Ureter (tissue), 1 donor: ENCODE measurements around the gene ADCY4. TPM values are rescaled to one million over a fixed set of nuclear protein-coding genes. Genes with fewer than 3 reads are reported as not detected.
"Not testable (repeated sequence)": the region's sequence is repeated elsewhere in the genome, so short reads cannot be mapped to it uniquely, and the experiment has no call there.

Experiments
- DNase-seq: peaks from one replicate; pipeline ENCODE4 v3.0.0-alpha.2; 2020; ENCODE audit warnings: low spot score
- total RNA-seq: library from RNA; stranded (reverse); gene quantifications from one replicate; pipeline ENCODE4 v1.2.4, GENCODE V29; 2023
- donor health status: DM: yes; HTN: yes; CAD: no.

The ADCY4 gene
- total RNA-seq, result 61.7 TPM

DNA sequence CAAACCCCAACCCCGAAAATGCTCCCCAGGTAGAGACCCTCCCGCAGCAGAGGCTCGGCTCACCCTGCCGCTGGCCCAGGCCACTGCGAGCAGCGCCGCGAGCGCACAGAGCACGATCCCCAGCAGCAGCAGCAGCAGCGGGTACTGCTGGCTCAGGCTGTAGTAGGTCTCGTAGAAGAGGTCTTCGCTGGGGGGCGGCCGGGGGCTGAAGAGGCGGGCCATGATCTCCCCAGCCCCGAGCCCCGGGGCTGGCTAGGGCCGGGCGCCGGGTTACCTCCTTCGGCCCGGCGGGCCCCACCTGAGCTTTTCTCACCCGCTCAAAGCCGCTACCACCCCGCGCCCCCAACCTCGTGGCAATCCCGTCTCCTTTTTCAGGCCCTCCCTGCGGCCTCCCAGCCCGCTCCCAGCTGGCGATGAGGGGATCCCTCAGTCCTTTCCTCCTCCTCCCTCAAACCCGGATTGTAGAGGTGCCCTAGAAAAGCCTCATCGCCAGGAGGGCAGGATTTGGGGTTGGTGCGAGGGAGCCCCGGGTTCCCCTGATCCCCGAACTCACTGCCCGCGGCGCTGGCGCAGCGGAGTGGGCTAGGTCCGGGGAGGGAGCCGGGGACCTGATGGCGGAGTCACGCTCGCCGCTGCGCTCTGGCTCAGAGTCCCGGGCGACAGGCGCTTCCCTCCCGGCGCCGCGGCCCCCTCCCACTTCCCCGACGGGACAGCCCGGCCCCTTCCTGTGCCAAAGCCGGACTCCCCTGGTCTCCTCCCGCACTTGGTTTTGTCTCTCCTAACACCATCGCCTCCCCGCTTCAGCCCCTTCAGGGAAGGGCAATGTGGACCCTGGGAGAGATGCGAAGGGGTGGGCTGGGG lies at the start of gene ADCY4:
Gene ADCY4 (minus strand): TSS at position 641 of the 861 bp plus-strand sequence. CDS start 419 bp downstream, at position 222.
- DNase-seq, result no peak

DNA sequence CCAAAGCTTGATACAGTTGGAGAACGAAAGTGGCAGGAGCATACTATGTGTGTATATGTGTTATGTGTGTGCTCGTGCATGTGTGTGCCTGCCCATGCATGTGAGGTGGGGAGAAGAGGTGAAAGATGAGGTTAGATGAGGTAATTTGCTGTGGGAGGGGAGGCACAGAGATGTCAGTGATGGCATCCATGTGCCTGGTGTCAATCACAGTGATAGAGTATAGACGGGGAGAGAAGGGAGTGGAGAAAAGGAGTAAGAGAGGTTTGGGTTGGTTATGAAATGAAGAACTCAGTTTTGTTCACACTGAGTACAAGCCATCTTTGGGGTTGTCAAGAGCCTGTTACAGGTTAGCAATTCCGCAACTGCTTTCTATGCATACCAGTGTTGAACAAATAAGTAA lies 49.3 kb upstream of the ADCY4 start:
- DNase-seq, result no peak

DNA sequence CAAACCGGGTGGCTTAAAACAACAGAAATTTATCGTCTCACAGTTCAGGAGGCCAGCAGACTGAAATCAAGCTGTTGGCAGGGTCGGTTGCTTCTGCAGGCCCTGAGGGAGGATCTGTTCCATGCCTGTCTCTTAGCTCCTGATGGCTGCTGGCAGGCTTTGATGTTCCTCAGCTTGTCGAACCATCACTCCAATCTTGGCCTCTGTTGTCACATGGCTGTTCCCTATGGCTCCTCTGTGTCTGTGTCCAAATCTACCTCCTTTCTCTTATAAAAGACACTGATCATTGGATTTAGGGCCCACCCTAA lies 47.1 kb upstream of the ADCY4 start:
- no peak for DNase-seq

DNA sequence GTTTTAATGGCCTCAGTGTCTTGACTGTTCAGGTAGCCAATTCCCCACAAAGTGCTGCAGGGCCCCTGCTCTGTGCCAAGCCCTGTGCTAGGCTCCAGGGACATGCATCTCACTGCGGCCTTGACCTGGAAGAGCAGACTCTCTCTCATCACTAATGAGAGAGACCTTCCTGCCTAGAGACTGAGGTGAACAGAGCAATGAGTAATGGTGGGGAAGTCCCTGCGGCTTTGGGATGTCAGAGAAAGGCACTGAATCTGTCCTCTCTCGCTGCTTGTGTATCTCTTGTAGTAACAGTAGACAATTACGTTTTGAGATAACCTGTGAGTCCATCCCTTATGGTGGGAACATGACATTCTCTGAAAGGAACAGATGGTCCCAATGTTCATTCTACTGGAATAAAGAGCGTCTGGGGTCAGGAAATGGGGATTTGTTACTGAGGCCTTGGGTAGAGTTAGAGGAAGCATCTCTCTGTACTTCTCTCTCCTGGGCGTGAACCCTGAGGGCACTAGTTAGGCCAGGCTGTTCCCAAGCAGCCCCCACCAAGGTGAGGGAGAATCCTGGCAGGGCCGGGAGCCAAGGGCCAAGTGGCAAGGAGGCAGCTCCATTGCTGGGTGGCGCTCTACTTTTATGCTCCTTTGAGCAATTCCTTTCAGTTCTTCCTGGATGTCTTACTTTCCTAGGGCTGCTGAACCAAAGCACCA lies 46.6 kb upstream of the ADCY4 start:
- DNase-seq, result no peak

DNA sequence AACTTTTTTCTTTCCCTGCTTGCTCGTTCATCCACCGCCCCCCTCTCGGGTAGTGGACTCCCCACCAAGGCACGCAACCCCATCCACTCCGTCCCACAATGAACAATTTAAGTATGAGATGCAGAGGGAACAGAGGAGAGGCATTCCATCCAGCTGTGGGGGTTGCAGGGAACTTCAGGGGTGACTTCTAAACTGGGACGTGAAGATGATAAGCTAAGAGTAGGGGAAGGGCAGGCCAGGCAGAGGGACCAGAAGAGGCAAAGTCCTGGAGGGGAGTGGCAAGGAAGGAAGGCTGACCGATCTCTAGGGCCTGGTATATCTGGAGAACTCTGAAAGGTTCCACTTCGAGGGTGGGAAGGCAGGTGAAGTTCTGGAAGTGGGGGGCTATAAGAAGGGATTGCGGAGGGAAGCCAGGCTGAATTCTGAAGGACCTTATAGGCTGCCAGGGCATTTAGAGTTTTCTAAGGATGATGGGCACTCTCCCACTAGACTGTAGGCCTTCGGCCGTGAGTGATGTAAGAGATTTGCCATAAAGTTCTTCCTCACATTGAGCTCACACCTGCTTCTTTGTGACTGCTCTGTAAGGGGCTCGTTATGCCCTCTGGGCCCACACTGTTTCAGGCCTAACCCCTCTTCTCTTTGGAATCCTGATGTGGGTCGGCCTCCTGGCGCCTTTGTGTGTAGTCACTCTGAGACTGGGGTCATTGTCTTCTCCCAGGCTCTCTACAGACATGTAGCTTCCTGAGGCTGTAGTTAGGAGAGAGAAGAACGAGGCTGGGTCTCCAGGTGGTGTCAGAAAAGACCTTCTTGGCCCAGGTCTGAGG lies 45.2 kb upstream of the ADCY4 start:
- DNase-seq, result no peak

DNA sequence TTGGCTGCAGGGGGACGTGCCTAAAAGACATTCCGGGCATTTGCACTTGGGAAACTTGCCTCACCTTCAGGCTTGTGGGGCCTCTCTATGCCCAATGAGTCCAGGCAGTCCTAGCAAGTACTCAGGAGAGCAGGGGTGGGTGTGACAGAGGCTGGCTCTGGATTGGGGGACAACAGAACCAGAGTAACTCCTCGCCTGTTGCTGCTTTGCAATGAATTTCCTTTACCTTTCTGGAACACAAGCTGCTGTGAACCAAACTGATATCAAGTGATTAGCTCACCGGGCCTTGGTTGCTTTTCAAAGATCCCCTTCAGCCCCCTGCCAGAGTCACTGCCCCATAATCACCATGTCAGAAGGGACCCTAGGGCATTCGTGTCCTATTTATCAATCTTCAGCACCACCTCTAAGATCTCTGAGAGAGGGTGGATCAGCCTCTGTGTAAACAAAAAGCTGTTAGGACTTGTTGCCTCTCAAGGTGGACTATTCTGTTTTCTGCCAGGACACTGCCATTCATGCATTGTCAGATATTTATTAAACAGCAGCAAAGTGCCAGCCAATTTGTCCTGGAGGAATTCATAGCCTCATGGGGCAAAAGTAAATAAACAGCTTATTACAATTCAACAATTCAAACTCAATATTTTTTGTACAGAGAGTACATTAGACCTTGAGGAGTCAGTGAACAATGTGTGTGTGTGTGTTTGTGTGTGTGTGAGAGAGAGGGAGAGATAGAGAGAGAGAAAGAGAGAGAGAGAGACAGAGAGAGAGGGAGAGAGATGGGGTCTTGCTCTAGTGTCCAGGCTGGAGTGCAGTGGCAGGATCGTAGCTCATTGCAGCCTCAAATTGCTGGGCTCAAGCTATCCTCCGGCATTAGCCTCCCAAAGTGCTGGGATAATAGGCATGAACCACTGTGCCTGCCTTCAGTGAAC lies 44.4 kb upstream of the ADCY4 start:
- no peak for DNase-seq

DNA sequence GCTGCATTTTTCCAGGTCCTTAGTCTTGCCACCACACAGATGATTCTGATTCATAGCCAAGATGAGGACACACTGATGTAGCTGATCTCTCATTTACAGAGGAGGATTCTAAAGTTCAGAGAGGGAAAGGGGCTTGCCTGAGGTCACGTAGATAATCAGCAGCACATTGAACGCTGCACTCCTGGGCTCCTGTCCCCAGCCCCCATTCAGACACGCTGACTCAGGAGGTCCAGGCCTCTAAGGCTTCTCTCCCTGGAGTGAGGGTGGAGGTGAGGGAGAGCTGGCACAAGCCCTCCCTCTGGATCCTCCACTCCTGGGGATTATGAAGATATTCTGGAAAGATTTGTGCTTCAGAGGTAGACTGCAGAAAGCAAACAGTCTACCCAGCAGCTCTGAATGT lies 43.5 kb upstream of the ADCY4 start:
- no peak for DNase-seq

DNA sequence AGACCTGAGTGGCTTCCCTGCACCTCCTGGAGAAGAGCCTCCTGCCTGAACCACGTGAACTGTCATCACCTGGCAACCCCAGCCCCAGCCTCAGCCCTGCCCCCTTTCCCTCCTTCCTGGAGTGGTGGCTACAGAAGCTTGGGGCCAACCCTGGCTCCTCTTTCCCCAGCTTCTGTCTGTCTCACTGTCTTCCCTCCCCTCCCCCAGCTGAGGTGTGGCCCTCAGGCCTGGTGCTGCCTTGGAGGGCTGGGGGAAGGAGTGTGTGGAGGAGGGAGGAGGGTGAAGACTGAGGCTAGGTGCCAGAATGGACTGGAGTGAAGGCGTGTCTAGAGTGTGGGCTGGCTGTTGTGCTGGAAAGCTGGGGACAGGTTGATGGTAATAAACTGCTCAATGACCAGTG lies 42.8 kb upstream of the ADCY4 start:
- DNase-seq, result no peak

DNA sequence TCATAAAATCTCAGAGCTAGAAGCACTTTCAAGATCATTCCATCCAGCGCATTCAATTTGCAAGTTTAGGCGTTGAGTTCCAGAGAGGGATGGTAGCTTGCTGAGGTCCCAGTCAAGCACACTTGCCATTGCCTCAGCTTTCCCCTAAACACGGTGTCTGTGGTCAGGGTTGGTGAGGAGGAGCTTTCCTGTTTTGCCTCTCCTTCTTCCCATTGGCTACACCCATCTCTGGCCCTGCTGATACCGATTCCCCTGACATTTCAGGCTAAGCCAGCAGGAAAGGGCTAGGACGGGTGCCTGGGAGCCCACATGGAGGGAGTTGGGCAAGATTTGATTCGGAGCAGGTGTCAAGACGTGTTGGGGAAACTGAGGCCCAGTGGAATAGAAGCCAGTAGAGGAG lies 42.3 kb upstream of the ADCY4 start:
- DNase-seq, result no peak

DNA sequence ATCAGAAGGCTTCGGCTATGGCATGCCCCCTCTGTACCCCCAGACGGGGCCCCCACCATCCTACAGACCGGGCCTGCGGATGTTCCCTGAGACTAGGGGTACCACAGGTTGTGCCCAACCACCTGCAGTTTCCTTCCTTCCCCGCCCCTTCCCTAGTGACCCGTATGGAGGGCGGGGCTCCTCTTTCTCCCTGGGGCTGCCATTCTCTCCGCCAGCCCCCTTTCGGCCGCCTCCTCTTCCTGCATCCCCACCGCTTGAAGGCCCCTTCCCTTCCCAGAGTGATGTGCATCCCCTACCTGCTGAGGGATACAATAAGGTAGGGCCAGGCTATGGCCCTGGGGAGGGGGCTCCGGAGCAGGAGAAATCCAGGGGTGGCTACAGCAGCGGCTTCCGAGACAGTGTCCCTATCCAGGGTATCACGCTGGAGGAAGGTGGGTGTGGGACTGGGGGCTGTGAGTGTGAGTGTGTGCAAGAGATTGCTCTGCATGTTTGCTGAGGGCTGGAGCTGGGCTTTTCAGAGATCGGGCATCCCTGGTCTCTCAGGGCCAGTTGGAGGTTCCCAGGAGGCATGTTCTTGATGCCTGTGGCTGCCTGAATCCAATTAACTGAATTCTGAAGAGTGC lies 41.7 kb upstream of the ADCY4 start:
- DNase-seq, result no peak

DNA sequence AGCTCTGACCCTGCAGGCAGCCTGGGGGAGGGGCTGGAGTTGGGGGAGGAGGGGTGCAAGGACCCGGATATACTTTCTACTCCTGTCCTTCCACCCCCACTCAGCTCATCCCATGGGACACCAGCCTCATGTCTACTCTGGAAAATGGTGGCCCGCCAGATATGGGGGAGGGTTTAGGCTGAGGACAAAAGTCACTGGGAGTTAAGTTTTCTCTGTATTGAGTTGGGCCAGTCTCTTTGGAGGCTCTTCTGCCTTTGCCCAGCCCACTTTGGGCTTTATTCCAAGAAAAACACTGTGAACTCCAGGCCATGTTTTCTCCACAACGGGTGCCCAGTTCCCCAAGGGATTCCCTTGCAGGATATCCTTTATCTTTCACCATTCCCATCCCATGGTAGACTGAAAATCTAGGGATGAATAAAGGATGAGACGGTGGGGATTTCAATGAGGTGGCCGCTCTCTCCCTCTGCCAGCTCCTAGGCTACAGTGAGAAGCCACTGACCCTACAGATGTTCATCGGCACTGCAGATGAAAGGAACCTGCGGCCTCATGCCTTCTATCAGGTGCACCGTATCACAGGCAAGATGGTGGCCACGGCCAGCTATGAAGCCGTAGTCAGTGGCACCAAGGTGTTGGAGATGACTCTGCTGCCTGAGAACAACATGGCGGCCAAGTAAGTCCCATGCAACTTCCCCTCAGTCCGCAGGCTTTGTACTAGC lies 38.0 kb upstream of the ADCY4 start:
- no peak for DNase-seq

DNA sequence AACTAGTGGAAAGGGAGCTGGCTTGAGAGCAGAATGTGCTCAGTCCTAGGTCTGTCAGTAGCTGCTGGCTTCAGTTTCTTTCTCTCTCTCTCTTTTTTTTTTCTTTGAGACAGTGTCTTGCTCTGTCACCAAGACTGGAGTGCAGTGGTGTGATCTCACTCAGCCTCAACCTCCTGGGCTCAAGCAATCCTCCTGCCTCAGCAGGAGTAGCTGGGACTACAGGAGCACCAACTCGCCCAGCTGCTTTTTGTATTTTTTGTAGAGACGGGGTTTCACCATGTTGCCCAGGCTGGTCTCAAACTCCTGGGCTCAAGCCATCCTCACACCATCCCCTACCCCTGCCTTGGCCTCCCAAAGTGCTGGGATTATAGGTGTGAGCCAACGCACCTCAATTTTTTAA lies 36.7 kb upstream of the ADCY4 start:
- DNase-seq, result not testable (repeated sequence)

DNA sequence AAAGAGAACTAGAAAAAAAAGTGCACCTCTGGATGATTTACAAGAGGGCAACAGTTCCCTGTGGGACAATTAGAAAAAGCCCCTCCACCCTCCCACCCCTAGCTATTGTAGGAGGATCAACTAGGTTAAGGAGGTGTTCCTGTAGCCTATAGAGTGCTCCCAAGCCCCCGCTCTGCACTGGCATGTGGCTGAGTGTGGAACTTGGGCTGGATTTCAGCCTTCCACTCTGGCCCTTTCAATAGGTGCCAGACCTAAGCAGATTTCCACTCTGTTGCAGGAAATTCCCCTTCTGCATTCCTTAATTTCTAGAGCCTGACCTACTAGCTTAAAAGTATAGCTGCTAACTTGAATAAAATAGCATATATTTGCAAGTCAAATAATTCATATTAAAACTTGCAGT lies 35.9 kb upstream of the ADCY4 start:
- no peak for DNase-seq

DNA sequence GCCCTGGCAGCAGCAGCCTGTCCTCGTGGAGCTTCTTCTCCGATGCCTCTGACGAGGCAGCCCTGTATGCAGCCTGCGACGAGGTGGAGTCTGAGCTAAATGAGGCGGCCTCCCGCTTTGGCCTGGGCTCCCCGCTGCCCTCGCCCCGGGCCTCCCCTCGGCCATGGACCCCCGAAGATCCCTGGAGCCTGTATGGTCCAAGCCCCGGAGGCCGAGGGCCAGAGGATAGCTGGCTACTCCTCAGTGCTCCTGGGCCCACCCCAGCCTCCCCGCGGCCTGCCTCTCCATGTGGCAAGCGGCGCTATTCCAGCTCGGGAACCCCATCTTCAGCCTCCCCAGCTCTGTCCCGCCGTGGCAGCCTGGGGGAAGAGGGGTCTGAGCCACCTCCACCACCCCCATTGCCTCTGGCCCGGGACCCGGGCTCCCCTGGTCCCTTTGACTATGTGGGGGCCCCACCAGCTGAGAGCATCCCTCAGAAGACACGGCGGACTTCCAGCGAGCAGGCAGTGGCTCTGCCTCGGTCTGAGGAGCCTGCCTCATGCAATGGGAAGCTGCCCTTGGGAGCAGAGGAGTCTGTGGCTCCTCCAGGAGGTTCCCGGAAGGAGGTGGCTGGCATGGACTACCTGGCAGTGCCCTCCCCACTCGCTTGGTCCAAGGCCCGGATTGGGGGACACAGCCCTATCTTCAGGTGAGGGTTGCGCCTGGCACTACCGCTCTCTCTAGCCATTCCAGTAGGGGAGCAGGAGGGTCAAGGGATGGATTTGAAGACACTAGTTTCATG lies 35.2 kb upstream of the ADCY4 start:
- DNase-seq, result no peak

DNA sequence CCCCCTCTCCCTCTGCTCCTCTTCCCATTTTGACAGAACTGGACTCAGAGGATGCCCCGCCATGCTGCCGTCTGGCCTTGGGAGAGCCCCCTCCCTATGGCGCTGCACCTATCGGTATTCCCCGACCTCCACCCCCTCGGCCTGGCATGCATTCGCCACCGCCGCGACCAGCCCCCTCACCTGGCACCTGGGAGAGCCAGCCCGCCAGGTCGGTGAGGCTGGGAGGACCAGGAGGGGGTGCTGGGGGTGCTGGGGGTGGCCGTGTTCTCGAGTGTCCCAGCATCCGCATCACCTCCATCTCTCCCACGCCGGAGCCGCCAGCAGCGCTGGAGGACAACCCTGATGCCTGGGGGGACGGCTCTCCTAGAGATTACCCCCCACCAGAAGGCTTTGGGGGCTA lies 34.6 kb upstream of the ADCY4 start:
- no peak for DNase-seq

DNA sequence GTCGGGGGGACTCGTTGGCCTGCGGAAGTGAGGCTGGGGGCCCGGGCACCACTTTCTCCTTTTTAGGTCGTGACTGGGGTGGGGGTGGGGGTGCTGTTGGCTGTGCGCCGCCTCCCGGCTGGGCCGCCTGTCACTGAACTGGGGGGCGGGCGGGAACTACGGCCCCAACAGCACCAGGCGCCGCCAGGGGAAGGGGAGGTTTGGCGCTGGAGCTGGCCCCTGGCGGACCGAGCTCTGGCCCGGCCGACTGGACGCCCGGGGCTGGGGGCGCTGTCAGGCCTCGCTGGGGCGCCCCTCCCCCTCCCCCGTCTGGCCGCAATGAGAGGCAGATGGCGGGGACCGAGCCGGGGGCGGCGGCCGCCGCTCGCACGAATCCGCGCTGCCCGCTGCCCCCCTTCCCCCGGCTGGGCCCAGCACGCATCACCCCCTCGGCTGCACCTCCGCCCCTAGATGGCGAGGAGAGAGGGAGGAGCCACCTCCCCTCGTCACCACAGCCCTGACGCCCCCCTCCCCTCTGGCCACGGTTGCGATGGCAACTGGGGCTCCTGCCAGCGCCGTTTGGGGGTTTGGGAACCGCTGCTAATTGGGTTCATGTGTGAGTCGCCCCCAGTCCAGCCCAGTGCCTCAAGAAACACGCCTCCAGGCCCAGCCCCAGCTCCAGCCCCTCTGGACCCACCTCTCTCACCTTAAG lies 33.8 kb upstream of the ADCY4 start:
- DNase-seq, result peak; percentile 74

DNA sequence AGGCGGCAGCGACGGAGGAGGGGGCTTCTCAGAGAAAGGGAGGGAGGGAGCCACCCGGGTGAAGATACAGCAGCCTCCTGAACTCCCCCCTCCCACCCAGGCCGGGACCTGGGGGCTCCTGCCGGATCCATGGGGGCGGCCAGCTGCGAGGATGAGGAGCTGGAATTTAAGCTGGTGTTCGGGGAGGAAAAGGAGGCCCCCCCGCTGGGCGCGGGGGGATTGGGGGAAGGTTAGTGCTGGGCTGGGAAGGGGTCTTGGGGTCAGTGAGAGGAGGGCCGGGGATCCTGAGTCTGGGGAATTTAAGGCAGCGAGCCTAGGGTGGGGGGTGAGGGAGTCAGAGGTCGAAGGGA lies 33.3 kb upstream of the ADCY4 start:
- peak; percentile 54 for DNase-seq

DNA sequence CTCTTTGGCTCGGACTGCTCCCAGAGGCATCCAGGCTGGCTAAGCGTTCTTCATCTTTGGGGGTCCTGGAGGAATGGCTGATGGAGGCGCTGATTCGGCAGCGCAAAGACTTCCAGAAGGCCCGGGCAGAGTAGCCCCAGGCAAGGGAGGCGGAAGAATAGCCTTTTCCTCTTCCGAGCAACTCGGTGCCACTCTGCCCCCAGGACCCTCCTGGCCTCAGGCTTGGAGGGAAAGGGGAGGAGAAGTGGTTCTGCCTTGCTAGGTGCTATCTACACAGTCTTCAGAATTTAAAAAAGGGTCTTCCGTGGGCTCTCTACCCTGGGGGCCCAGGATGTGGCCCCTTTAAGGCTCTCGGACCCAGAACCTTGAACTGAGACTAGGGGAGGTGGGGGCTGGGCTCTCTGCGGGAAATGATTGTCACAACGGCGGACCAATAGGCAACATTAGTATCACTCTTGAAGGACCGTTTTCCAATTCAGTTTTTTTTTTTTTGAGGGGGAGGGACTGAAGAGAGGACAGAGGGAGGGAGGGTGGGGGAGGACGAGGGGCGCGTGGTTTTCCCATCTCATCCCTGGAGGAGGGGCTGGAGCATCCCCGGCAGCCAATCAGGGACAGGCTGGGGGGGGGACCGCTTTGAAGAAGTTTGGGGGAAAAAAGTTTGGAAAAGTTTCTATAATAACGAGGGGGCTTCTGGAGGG lies 32.8 kb upstream of the ADCY4 start, which contains the start of gene NFATC4:
Gene NFATC4 (plus strand): TSS at position 671 of the 698 bp plus-strand sequence. CDS start 157 bp downstream, outside the sequence.
- peak; percentile 85 for DNase-seq
